HG02763 (cell line): ENCODE results near the gene DLX5.

Experiments used
- ATAC-seq: cut with Tn5 transposase; IDR thresholded peaks from one replicate; pipeline ENCODE4 v1.9.1; 2021; ENCODE audit warnings: mild to moderate bottlenecking, moderate library complexity; ENCODE audit not compliant: unreplicated experiment

The DLX5 gene

DNA sequence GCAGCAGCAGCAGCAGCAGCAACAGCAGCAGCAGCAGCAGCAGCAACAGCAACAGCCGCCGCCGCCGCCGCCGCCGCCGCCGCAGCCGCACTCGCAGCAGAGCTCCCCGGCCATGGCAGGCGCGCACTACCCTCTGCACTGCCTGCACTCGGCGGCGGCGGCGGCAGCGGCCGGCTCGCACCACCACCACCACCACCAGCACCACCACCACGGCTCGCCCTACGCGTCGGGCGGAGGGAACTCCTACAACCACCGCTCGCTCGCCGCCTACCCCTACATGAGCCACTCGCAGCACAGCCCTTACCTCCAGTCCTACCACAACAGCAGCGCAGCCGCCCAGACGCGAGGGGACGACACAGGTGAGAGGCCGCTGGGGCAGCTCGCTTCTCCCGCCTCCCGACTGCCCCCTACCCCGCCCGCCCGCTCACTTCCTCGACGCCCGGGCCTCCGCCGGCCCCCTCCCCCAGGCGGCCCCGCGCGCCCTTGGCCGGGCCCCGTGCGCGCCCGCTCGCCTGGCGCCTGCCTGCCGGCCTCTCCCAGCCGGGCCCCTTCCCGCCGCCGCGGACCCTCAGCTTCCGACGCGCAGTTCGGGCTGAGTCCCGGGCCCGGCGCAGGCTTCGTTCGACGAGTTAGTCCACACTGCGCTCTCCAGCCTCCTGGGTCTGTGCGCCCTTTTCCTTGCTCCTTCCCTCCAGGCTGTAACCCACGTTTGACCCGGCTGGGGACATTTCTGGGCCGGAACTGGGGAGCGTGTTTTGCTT, 18.4 kb downstream of the DLX5 start:
- no peak for ATAC-seq

DNA sequence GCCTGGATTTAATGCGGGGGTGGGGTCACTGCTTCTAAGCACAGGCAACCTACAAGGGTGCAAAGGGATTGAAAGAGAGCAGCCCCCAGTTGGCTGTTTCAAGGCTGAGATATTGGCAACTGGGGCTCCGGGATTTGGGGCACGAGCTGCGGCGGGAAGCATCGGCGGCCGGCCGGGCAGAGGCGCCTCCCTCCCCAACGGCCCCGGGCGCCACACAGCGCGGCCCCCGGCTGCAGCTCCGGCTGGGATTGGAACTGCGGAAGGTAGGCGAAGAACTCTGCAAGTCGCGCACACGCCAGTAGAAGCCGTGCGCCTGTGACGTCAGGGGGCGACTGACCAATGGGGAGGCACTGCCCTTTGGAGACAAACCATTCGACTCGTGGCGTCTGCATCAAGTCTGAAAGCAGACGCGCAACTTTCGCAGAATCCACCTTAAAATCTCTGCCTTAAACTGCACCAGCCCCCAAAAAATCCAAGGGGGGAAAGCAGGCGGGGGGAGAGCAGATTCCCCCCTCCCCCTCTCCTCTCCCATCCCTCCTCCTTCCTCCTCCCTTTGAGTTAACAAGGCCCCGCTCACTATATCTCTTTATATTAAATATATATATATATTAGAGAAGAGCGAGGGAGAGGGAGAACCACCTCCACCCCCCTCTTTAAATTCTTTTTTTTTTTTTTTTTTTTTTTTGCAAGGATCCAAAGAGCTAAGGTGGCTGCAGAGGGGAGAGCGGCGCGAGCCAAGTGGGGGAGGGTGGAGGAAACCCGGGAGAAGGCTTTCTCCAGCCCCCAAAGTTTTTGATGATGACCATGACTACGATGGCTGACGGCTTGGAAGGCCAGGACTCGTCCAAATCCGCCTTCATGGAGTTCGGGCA, 19.2 kb downstream of the DLX5 start, which contains the start of gene DLX6:
TSS of gene DLX6 (plus strand) at position 371 of the 872 bp plus-strand sequence. CDS start at position 796, 425 bp downstream.
- no peak for ATAC-seq

DNA sequence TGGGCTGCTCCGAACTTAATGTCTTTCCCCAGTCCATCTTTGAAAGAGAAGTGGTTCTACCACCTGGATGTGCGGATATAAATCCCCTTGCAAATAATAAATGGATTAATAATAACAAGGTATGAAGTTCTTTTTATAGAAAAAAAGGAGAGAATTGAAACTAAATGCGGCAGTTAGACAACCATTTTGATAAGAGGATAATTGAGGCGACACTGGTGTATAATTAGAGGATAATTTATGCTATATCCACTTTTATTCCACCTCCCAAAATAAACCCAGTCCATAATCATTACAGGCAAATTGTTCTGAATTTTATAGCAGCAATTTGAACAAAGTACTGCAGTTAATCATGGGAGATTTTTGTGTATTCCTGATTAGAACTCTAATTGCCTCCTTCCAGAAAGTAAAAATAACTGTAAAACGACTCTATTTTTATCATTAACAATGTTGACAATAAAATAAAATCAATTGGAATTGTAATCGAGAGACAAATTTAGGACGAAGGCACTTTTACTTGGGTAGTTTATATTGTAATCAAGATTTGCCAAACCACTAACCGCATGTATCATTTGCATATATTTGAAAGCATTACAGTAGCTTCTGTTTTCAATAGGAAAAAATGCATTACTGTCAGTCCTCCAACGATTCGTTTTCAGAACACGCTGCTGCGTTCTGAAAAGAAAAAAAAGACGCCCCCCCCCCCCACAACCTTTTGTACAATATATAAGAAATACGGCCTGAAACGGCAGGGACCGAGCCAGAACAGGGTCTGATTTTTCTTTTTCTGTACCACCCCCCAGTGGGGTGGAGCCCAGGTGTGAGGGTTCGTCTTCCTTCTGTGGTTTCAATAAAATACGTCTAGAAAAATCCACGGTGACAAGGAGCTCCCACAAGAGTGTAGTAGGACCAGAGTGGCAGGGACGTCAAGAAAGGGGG, 20.1 kb downstream of the DLX5 start:
- no peak for ATAC-seq

DNA sequence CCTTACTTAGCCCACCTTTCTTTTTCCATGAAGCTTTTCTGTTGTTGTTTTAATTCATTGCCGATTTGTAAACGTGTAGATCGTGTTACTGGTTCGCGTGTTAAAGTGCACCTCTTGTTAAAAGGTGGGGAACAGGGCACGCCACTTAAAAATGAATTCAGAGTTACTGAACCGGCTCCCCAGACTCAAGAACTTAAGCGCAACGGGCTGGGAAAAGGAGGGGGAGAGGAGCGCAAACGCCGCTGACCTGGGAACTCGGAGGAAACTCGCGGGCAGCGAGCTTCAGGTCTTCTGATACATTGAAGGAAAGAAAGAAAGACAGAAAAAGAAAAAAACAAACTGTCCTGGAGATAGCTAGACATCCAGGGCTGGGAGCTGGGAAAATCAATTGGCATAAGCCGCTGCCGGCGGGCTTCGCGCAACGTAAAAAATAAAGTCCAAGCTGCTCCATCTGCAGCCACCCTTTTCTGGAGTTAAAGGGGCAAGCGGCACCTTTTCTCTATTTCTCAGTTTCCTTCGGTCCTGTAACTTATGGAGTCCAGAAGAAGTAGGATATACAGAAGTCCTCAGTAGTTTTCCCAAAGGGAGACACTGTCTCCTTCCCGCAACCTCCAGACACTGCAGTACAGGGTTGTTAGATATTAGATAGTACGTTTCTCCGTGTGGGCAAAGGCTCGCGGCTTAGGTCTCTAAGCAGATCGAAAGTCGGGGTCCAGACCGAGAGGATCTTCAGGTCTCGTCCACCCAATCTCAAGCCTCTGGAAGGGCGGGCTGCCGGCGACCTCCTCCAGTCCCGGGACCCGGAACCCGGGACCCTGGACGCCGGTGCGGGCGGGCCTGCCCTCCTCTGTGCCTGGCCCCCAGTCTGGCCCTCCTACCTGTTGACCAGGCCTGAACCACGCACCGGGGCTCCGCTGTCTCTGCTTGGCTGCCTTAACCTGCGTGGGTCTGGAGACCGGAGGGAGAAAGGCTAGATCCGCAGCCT, 21.1 kb downstream of the DLX5 start:
- ATAC-seq: no peak

DNA sequence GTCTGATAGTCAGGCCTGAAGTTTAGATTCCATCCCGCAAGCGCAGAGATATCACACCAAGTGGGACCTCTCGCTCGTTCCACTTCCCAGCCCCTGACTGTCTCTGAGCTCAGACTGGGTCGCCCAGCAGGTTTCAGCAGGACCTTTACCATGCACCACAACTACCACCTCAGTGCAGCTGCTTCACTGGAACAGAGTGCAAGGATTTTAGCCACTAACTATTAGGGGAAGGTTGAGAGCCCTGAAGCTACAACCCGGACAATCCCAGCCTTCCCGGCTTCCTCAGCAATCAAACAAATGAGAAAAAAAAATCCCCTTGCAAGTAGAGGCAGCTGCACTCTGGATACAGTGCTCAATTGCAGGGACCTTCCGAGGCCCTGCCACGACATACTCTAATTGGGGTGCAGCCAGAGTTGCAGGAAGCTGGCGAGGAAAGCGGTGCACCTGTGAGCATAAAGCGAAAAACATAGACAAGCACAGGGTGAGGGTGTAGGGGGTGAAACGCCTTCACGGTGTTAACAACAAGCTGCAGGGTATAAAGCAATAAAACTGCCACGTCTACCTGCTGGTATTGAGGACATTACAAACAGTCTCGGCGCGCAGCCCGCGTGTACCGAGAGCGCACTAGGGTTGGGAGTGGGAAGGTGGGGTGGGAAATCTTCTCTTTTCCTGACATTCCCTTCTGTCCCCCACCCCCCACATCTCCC, 21.9 kb downstream of the DLX5 start:
- ATAC-seq: no peak

DNA sequence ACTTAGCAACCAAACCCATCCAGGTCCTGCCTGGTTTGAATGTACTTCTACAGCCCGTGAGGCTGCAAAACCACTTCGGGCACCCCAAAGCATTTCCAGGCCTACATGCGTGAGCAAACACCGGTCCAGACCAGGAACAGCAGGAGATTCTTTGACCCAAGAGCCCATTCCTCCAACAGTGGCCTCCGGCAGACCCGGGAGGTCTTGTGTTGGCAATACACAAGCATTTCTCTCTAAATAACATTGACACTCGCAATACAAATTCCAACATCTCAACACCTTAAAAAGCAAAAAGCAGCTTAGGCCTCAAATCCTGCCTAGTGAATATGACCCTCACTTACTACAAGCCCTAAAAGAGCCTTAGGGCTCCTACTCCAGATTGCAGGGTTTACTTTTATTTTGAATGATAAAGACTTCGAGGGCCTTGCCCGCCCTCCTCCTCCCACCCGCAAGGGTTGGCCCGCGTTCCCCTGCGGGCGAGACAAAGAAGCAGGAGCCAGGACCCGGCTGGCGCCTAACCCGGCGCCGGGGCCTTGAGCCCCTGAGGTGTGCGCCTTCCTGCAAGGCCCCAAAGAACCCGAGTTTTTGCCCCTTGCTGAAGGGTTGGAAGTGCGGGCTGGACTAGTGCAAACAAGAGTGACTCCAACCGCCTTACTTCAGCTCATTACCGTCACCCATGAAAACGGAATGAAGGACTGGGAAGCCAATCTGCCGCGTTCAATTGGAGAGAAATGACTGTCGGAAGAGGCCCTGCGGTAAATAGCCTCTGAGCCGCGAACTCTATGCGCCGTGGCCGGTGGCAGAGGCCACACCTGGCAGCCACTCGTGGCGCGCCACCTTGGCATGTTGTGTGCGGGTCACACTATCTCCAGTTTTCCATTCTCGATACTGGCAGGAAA, 22.7 kb downstream of the DLX5 start:
- ATAC-seq: no peak

DNA sequence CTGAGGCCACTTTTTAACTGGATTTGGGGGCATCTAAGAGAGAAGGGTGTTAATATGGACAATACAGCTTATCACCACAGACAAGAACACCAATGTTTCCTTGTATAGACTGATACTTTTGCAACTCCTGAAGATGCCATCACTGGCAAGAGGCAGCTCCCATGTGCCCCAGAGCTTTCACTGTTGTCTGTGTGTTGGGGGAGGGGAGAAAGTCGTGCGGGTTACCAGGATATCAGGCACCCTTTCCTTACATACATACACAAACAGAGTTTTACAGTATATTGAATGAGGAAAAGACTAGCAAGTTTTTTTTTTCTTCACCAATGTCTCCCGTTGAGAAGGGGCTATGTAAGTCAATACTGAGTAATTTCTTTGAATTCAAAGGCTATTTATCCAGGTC, 23.4 kb downstream of the DLX5 start:
- ATAC-seq: no peak

DNA sequence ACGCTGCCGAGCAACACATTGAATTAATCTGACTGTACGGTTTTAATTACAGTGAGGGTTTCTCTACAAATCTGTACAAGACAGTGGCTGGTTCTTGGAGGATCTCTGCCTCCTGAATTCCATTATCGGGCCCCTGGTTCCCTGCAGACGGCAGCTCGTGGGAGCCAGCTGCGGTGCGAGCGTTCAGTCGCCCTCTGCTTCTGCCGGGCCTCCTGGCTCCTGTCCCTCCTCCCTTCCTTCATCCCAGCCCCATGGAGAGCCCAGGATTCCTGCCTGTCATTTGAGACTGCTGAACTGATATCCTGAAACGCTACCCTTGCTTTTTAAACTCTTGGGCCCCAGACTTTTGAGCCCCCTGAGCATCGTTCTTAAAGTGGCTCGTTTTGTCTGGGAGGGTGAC, 25.9 kb downstream of the DLX5 start:
- ATAC-seq: no peak

DNA sequence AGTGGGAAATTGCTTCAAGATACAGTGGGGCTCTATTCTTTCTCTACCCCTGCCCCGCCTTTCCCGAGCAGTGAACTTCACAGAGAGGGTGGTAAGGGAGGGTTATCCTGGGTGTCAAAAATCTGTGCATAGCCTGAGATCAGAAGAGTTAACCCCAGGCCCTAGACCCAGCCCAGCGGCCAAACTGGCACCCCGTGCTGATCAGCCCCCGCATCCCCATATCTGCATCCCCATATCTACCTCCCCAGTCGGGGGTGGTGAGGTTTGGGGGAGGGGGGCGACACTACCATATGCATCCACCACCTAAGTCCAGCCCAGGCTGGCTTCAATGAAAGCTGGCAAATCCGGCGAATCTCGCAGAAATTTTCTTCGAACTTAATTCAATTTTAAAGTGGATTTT, 26.3 kb downstream of the DLX5 start:
- no peak for ATAC-seq

DNA sequence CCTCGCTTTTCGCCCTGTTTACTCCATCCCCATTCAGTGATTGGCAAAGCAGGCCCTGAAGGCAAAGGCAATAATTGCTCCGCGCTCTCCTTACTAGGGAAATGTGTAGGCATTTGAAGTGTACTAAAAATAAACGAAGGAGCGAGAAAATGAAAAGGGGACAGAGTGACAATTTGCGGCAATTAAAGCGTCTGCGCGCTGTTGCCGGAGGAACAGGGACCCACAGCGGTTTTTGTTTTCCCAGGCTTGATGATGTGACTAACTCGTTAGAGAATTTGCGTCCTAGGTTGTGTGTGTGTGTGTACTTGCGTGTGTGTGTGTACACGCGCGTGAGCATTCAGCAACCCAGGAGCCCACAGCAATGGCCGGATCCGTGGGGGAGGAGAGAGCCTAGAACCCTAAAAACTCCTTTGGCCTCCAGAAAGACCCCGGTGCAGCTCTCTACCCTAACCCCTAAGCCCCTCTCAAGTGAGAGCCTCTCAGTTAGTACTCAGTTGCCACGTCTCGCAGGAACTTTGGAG, 27.1 kb downstream of the DLX5 start:
- no peak for ATAC-seq

DNA sequence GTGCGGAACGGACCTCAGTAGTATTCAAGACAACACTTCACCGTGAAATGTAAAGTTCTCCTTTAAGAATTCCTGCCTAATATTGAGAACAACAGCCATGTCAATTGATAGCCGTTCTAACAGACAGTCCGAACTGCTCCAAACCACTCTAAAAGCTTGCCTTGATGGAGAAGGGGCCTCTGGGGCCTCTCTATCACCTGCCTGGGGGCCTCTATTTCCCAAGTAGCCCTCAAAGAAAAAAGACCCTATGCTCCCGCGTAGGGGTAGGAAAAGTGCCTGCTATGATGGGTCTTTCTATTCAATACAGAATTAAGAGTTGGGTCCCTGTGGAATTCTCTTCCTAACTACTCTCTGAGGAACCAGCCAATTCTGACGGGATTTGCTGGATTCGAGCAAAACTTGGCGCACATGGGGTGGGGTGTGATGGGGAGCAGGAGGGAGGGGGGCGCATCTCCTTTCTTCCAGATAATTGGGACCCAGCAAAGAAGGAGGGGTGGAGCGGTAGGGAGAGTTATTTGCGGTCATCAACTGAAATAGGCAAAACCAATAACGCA, 27.6 kb downstream of the DLX5 start:
- no peak for ATAC-seq

DNA sequence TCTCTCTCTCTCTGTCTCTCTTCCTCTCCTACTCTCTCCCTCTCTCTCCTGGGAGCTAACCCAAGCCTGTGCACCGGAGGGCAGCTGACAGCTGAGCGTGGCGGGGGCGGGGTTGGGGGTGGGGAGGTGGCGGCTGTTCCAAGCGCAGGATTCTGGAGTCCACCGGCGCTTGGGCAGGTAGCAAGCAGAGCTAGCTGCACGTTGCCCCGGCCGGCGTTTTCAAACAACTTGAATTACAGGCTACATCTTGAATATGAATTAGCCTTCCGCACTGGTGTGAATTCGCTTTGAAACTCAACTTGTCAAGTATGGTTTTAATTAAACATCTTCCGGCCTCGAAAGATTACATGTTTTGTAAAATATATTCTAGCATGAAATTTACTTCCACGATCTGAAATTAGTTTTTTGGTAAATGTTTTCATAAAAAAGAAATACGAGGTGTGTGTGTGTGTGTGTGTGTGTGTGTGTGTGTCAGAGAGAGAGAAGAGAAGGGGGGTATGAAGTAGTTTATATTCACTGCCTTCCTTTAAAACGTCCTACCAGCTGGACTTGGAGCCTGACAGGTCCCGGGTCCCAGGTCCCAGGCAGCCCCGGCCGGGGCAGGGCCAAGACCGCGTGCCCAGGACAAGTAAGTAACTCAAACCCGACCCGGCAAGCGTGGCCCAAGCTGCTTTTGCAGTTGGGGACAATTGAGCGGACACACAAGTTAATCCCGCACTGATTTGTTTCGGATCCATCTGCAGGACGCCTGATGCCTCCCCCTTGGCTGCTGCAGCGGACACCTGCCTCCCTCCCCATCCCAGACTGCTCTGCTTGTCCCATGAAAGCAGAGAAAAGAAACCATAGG, 28.3 kb downstream of the DLX5 start:
- no peak for ATAC-seq

DNA sequence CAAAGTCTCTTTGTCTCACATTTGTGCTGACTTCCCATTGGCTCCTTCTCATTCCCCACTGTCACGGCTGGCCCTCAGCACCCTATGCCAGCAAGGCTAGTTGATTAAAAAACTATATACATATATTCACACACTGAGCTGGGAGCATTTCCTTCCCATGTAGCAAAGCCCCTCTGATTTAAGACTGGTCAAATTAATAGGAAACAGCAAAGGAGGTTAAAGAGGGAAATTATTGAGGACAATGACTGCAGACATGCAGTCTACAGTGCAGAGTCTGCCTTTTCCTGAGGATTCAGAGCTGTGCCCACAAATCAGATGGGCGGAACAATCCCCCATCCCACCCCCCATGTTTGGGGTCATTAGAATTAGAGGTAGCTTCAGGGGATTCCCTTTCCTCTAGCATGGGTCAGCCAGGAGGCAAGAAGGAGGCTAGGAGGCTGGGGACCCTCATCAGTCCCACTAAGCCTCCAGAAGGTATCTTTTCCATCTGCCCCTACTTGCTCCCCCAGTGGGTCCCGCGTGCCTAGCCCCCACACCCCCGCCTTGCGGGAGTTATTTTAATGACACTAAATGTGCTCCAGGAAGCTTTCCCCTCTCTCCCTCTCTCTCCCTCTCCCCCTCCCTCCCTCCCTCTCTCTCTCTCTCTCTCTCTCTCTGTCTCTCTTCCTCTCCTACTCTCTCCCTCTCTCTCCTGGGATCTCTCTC, 29.1 kb downstream of the DLX5 start:
- no peak for ATAC-seq

DNA sequence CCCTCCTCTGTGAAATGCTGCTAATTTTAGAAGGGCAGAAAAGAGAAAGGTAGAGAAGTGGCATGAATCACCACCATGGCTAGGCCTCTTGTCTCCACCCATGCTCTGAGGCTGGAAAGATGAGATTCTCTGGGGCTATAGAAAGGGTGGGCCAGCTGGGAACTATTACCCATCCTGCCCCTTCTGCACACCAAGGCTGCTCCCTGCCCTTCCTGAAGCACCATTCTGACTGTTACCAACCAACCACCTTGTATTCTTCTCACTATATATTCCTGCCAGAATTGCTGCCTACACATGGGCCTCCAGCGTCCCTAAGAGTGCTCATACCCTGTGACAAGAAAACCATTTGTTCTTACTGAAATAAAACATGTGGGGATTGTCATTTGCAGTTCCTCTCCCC, 30.7 kb downstream of the DLX5 start:
- no peak for ATAC-seq

DNA sequence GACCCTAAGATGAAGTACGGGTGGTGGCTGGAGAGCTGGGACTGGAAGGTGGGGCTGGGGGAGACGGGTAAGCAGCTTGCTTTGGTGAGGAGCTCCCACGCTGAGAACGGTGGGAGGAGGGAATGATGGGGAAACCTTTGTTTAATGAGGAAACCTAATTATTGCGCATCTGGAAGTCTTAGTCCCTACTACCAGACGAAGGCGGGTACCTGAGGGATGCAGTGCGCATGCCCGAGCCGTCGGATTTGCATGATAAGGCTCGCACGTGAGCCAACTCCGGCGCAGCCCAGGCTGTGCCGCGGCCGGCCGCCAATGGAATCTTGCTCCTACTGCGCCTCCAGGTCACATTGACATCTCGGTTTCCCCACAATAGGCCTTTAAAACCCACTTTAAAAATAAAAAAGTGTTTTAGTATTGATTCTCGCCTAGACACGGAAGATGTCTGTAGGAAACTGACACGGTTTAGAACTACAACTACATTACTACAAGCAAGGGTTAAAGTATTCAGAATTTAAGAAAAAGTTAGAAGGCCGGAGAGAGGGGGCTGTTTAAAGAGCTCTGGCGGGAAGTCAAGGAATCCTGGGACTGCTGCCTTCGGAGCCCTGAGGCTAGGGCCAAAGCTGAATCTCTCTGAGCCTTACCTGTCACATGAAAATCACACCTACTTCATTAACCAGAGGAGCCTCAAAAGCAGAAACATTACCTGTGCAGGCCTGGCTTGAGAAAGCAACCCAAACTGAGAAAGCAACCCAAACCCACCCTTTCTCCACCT, 31.4 kb downstream of the DLX5 start:
- ATAC-seq: no peak
